ENCODE measurements around the gene DOCK9. TPM values are rescaled to one million over a fixed set of nuclear protein-coding genes. Genes with fewer than 3 reads are reported as not detected.

Gene DOCK9
- polyA plus RNA-seq, 3 donors: 63.2 to 64.1 (median 64.0) TPM

DNA sequence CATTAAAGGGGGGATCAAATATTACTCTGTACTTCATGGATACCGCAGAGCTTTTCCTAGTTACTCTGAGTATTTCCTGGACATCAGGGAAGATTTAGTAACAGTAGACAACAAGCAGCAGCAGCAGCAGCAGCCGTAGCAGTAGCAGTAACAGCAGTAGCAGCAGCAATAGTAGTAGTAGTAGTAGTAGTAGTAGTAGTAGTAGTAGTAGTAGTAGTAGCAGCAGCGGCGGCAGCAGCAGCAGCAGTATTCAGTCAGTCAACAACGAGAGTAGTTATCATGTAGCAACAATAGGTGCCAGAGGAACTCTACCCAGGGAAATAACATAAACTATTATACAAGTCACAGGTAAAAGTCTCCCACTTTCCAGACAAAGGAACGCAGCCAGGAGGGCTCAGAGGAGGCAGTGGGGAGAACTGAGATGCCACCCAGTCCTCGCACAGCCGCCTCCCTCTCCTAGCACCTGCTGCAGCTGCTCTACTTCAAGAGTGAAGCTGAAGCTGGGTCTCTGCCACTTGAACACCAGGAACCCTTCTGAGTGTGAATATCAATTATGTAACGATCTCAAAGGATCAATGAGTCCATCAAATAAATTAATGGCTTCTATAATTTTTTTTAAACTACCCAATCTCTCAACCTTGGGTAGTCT lies 1.3 kb upstream of the DOCK9 start:
- no peak for DNase-seq (ENCODE audit: low read depth in 3 of 3, low spot score in 2 of 3)

GRCh38 chr13:98978280-98978679 lies 416 bp upstream of the DOCK9 start:
- DNase-seq (ENCODE audit: low read depth in 3 of 3, low spot score in 2 of 3): no peak

DNA sequence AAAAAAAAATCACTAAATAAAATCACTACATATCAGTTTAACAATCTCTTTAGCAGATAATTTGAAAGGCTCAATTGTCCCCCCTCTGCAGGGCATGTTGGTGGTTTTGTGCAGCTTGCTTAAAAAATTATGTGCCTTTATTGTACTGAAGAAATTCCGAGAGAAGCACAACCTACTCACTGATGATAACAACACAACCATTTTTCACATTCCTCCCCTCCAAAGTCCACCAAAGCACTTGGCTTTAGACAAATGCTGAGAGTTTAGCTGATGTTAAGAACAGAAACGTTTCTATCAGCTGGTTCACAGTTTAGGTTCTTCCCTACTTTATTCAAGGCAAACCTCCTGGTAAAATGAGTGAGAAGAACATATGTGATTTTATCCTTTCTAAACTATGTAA lies 923 bp downstream of the DOCK9 start:
- DNase-seq (ENCODE audit: low read depth in 3 of 3, low spot score in 2 of 3): no peak

DNA sequence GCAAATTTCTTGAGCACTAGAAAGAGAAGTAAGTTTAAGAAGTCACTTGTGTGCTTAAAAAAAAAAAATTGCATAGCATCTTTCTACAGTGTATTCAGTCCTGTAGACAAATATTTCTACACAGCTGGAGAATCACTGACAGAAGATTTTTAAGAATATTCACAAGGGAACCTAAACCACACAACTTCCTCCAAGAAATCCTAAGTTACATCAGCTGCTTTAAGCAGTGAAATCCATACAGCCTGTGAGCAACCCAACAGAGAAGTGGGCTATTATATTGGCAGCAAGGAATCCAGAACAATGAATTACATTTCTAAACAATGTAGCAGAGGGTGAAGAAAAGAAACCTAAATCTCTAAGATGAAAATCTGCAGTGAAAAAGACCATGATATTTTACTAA lies 1.5 kb downstream of the DOCK9 start:
- DNase-seq (ENCODE audit: low read depth in 3 of 3, low spot score in 2 of 3): no peak

DNA sequence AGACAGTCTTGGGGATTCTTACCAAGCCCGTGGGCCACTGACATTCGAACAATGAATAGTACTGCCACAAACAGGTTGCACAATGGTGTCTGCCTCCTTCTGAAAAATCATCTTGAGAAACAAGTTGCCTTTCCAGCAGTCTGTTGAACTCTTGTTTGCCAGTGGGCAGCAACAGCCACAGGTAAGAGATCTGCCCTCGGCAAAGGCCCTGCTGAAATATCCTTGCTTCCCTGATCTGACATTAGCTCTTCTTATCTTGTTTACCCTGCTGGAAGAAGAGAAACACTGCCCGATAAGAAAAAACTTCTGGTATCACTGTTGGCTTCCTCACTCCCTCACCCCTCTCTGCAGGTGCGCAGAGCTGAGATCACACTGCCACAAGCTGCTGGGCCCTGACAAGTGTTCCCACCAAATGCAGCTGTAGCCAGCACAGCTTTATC lies 2.0 kb downstream of the DOCK9 start:
- DNase-seq (ENCODE audit: low read depth in 3 of 3, low spot score in 2 of 3): no peak

DNA sequence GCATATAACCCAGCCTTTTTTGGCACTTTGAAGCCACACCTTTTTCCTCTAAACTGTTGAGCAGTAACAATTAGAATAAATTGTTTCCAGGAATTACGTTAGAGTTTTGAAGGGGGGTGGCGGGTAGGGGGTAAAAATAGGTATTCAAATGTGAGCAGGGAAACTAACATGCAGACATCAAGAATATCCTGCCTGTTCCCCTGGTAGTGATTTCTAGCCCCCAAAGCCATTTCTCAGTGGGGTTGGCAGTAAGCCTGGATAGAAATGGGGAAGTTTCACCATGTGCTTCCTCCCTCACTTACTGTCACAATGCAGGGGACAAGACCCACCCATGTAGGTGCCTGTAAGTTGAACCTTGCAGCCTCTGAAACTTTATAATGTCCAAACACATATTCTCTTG lies 3.8 kb downstream of the DOCK9 start:
- DNase-seq (ENCODE audit: low read depth in 3 of 3, low spot score in 2 of 3): no peak

GRCh38 chr13:98972627-98973026 lies 5.2 kb downstream of the DOCK9 start:
- no peak for DNase-seq (ENCODE audit: low read depth in 3 of 3, low spot score in 2 of 3)

GRCh38 chr13:98972059-98972458 lies 5.8 kb downstream of the DOCK9 start:
- DNase-seq (ENCODE audit: low read depth in 3 of 3, low spot score in 2 of 3): no peak

DNA sequence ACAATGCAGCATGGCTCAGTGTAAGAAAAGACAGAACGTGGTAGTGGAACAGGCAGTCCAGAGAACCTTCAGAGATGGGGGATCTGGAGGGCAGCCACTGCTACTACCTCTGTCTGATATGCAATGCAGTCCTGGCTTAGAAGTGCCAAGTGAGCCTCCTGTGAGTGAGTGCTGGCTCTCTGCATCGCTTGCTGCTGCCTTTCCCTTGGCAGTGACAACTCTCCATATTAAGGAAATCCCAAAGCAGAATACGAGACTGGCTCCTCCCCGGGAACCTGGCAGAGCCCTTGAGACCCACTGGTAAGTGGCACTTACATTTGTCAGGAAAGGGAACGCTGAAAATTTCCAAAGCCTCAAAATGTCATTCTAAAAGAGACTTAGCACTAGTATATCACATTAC lies 7.5 kb downstream of the DOCK9 start:
- DNase-seq (ENCODE audit: low read depth in 3 of 3, low spot score in 2 of 3): no peak

- no peak for DNase-seq (ENCODE audit: low read depth in 3 of 3, low spot score in 2 of 3)
These were observed 10.4 kb downstream of the DOCK9 start for GRCh38 chr13:98967491-98967890.

- DNase-seq (ENCODE audit: low read depth in 3 of 3, low spot score in 2 of 3): no peak
These were observed 11.8 kb downstream of the DOCK9 start for GRCh38 chr13:98966019-98966418.

GRCh38 chr13:98965325-98965724 lies 12.5 kb downstream of the DOCK9 start:
- no peak for DNase-seq (ENCODE audit: low read depth in 3 of 3, low spot score in 2 of 3)

- DNase-seq (ENCODE audit: low read depth in 3 of 3, low spot score in 2 of 3): no peak
These were observed 13.9 kb downstream of the DOCK9 start for GRCh38 chr13:98963917-98964316.

DNA sequence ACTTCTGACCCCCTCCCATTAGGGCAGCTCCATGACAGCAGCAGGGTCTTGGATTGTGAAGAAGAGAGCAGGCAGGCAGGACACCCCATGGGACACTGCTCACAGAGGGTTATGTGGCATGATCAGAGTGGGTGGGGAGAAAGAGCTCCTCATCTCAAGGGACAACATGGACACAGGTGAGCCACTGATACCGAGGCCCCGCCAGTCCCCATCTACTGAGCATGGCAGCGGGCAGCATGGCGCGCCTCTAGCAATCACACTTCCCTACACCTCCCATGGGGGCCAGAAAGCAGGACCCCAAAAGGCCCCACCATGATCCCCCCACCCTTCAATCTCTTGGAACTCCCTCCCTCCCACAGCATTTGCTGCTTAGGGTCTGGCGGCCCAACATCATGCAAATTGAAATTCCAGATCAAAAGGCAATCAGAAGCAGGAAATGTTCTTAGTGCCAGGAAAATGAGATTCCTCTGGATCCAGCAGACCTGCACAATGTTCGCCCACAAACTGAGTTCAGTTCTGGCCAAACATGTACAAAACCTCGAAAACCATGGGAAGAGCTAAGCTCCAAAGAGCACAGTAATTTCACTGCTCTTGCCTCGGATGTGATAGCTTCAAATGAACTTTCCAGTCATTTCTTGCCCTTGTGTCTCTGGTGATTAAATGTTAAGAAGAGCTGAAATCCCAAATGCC lies 14.8 kb downstream of the DOCK9 start:
- no peak for DNase-seq (ENCODE audit: low read depth in 3 of 3, low spot score in 2 of 3)

DNA sequence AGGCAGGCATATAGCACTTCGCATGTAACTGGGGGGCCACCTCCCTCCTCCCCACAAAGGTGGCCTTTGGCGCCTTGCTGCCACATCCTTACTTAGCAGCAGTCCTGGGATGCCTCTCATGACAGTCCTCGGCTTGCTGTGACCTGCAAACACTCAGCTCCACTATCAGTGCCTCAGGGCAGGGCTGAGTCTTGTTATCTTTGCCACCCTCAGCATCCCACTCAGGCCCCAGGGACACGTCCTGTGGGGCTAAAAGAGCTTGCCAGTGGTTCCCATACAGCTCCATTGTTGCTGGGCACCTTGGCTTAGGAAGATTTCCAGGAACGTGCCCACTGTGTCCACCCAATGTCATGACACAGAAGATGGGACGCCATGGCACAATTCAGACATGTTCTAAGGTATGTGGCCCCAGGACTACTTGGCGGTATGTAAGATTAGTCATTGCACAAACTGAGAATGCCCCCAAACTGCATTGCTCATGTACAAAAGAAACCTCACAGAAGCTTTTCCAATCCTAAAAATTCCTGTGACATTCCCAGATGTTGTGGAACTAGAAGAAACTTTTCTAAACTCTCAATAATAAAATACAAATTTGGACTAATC lies 16.3 kb downstream of the DOCK9 start:
- no peak for DNase-seq (ENCODE audit: low read depth in 3 of 3, low spot score in 2 of 3)

GRCh38 chr13:98960606-98961502 lies 17.0 kb downstream of the DOCK9 start:
- DNase-seq (ENCODE audit: low read depth in 3 of 3, low spot score in 2 of 3): no peak

GRCh38 chr13:98959786-98960605 lies 17.9 kb downstream of the DOCK9 start:
- DNase-seq (ENCODE audit: low read depth in 3 of 3, low spot score in 2 of 3): no peak

GRCh38 chr13:98959291-98959690 lies 18.6 kb downstream of the DOCK9 start:
- no peak for DNase-seq (ENCODE audit: low read depth in 3 of 3, low spot score in 2 of 3)

DNA sequence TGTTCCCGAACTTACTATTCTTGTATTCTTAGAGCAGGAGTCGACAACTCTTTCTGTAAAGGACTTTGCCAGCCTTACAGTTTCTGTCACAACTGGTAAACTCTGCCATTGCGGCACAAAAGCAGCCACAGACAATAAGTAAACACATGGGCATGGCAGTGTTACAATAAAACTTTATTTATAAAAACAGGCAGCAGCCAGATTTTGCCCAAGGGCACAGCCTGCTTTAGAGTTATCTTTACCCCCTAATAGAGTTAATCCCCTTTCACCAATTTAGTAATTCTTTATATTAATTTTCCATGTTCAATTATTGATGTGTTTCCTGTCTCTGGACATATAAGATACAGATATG lies 19.4 kb downstream of the DOCK9 start:
- DNase-seq (ENCODE audit: low read depth in 3 of 3, low spot score in 2 of 3): no peak

- no peak for DNase-seq (ENCODE audit: low read depth in 3 of 3, low spot score in 2 of 3)
These were observed 20.0 kb downstream of the DOCK9 start for GRCh38 chr13:98957731-98958442.
